Lower lobe of right lung (tissue), 2 donors: Measurements from ENCODE around the gene JAM3. TPM values are rescaled to one million over a fixed set of nuclear protein-coding genes. Genes with fewer than 3 reads are reported as not detected.

Source experiments
- ATAC-seq, 2 donors: fragments of 200-7000 bp; cut with Tn5 transposase; one replicate each; pipeline ENCODE4 v1.9.1; 2020 to 2022; ENCODE audit warnings: mild to moderate bottlenecking in 2 of 2, moderate library complexity in 2 of 2
- DNase-seq: peaks from one replicate; pipeline ENCODE4 v3.0.0-alpha.2; 2020
- H3K27ac ChIP-seq: fragments of 200-600 bp; one replicate; pipeline ENCODE4 v1.8.0; 2022
- H3K27me3 ChIP-seq: fragments of 200-600 bp; one replicate; pipeline ENCODE4 v1.8.0; 2022; ENCODE audit warnings: low read depth
- H3K36me3 ChIP-seq: fragments of 200-600 bp; one replicate; pipeline ENCODE4 v1.8.0; 2022; ENCODE audit warnings: mild to moderate bottlenecking
- H3K4me1 ChIP-seq: fragments of 200-600 bp; one replicate; pipeline ENCODE4 v1.8.0; 2022
- H3K4me3 ChIP-seq: fragments of 200-600 bp; one replicate; pipeline ENCODE4 v1.8.0; 2022; ENCODE audit warnings: mild to moderate bottlenecking
- H3K9me3 ChIP-seq: fragments of 200-600 bp; one replicate; pipeline ENCODE4 v1.8.0; 2022
- CTCF ChIP-seq: fragments of 200-600 bp; IDR thresholded peaks from one replicate; pipeline ENCODE4 v1.8.0; 2022; ENCODE audit warnings: antibody characterized with exemption, mild to moderate bottlenecking
- intact Hi-C: fragments of 100-400 bp; cut with DNase I; formaldehyde crosslinking; loops from one replicate; pipeline ENCODE4 v1.11.0; 2022
- total RNA-seq: library from RNA; stranded (reverse); fragmentation: NEBNext Ultra II Directional; extraction: Animal tissue kit (Norgen Biotek cat#: 25700); gene quantifications from one replicate; pipeline ENCODE4 v1.2.1, GENCODE V29; 2021
- donor health status: DM: no; HTN: yes; CAD: no; lungs with severe emphysema.

Gene JAM3
- total RNA-seq, 1 donor from 2014 or later: 32.1 TPM

GRCh38 chr11:134116210-134116609 lies 47.3 kb downstream of the JAM3 start:
- H3K4me3 ChIP-seq: no peak overlapping the region
- H3K36me3 ChIP-seq: no peaks in the 10 kb centered on the region
- no peak for TF ChIP-seq CTCF
- no peak for ATAC-seq
- H3K27me3 ChIP-seq: no peaks in the 10 kb centered on the region
- H3K27ac ChIP-seq: no peak overlapping the region
- DNase-seq: no peak
- intact Hi-C loops: no loop called here
- H3K9me3 ChIP-seq: no peaks in the 10 kb centered on the region
- no peaks in the 10 kb centered on the region for H3K4me1 ChIP-seq

- TF ChIP-seq CTCF: no peak
- Histone ChIP-seq H3K27ac (no peak overlapping the region), H3K36me3 (no peaks in the 10 kb centered on the region), H3K9me3 (no peaks in the 10 kb centered on the region), H3K27me3 (no peaks in the 10 kb centered on the region), H3K4me1 (peaks cover 5% of the 10 kb centered on the region), H3K4me3 (no peak overlapping the region)
- intact Hi-C loops: no loop called here
- ATAC-seq (no peak), DNase-seq (no peak)
Measured at GRCh38 chr11:134118006-134118405, 49.1 kb downstream of the JAM3 start.

- Histone ChIP-seq H3K27ac (peak overlapping the region; percentile 73), H3K36me3 (no peaks in the 10 kb centered on the region), H3K27me3 (peaks cover 3% of the 10 kb centered on the region), H3K4me1 (peaks cover 5% of the 10 kb centered on the region), H3K4me3 (no peak overlapping the region), H3K9me3 (no peaks in the 10 kb centered on the region)
- intact Hi-C loops: no loop called here
- no peak for ATAC-seq
- no peak for TF ChIP-seq CTCF
- no peak for DNase-seq
Measured at GRCh38 chr11:134119094-134119493, 50.2 kb downstream of the JAM3 start.

- peaks cover 11% of the 10 kb centered on the region for H3K27me3 ChIP-seq
- DNase-seq (no peak), ATAC-seq (peak; percentile 12 to 50)
- no peaks in the 10 kb centered on the region for H3K9me3 ChIP-seq
- H3K27ac ChIP-seq: peak overlapping the region; percentile 73
- no peak for TF ChIP-seq CTCF
- no peaks in the 10 kb centered on the region for H3K36me3 ChIP-seq
- peak overlapping the region; percentile 21 for H3K4me3 ChIP-seq
- peaks cover 13% of the 10 kb centered on the region for H3K4me1 ChIP-seq
- intact Hi-C loops: no loop called here
Measured at GRCh38 chr11:134120143-134120850, 51.4 kb downstream of the JAM3 start.

- peaks cover 11% of the 10 kb centered on the region for H3K27me3 ChIP-seq
- H3K36me3 ChIP-seq: no peaks in the 10 kb centered on the region
- peak overlapping the region; percentile 21 for H3K4me3 ChIP-seq
- no peaks in the 10 kb centered on the region for H3K9me3 ChIP-seq
- intact Hi-C loops: no loop called here
- H3K27ac ChIP-seq: peak overlapping the region; percentile 73
- ATAC-seq (peak in 1 of 2 donors; percentile 60), DNase-seq (no peak)
- no peak for TF ChIP-seq CTCF
- H3K4me1 ChIP-seq: peaks cover 15% of the 10 kb centered on the region
Measured at GRCh38 chr11:134120921-134121526, 52.2 kb downstream of the JAM3 start.
